GM12872 (cell line): ENCODE measurements around the gene DNAH11.

Experiments used
- TF ChIP-seq, protein P1 (sequence below): IDR thresholded peaks from 3 replicates; pipeline ENCODE4 v1.5.1; 2011; ENCODE audit warnings: low read depth, mild to moderate bottlenecking, low read length, moderate library complexity; ENCODE audit not compliant: insufficient read depth

The DNAH11 gene, protein sequence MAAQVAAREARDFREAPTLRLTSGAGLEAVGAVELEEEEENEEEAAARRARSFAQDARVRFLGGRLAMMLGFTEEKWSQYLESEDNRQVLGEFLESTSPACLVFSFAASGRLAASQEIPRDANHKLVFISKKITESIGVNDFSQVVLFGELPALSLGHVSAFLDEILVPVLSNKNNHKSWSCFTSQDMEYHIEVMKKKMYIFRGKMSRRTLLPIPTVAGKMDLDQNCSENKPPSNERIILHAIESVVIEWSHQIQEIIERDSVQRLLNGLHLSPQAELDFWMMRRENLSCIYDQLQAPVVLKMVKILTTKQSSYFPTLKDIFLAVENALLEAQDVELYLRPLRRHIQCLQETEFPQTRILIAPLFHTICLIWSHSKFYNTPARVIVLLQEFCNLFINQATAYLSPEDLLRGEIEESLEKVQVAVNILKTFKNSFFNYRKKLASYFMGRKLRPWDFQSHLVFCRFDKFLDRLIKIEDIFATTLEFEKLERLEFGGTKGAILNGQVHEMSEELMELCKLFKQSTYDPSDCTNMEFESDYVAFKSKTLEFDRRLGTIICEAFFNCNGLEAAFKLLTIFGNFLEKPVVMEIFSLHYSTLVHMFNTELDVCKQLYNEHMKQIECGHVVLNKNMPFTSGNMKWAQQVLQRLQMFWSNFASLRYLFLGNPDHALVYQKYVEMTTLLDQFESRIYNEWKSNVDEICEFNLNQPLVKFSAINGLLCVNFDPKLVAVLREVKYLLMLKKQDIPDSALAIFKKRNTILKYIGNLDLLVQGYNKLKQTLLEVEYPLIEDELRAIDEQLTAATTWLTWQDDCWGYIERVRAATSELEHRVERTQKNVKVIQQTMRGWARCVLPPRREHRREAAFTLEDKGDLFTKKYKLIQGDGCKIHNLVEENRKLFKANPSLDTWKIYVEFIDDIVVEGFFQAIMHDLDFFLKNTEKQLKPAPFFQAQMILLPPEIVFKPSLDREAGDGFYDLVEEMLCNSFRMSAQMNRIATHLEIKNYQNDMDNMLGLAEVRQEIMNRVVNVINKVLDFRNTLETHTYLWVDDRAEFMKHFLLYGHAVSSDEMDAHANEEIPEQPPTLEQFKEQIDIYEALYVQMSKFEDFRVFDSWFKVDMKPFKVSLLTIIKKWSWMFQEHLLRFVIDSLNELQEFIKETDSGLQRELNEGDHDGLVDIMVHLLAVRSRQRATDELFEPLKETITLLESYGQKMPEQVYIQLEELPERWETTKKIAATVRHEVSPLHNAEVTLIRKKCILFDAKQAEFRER (N-terminal part only)

DNA sequence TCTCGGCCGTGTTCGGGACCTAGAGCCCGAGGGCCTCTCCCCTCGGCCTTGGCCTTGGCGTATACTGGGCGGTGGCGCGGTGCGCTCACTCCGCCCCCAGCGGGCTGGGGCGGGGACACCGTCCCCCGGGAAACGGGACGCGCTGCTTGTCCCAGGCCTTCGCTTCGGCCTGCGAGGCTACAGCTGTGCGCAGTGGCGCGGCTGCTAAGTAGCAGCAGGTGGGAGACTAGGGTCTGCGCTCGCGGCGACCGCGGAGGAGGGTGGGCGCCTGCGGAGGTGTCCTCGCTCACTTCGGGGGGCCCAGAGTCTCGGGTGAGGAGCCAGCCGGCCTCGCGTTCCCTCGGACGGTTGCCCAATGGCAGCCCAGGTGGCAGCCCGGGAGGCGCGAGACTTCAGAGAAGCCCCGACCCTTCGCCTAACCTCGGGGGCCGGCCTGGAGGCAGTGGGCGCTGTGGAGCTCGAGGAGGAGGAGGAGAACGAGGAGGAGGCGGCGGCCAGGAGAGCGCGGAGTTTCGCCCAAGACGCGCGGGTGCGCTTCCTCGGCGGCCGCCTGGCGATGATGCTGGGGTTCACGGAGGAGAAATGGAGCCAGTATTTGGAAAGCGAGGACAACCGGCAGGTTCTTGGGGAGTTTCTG is at the start of gene DNAH11:
DNAH11 (plus strand) TSS at position 149 of the 637 bp plus-strand sequence; CDS start at position 356, 207 bp downstream.
- TF ChIP-seq, protein P1, sequence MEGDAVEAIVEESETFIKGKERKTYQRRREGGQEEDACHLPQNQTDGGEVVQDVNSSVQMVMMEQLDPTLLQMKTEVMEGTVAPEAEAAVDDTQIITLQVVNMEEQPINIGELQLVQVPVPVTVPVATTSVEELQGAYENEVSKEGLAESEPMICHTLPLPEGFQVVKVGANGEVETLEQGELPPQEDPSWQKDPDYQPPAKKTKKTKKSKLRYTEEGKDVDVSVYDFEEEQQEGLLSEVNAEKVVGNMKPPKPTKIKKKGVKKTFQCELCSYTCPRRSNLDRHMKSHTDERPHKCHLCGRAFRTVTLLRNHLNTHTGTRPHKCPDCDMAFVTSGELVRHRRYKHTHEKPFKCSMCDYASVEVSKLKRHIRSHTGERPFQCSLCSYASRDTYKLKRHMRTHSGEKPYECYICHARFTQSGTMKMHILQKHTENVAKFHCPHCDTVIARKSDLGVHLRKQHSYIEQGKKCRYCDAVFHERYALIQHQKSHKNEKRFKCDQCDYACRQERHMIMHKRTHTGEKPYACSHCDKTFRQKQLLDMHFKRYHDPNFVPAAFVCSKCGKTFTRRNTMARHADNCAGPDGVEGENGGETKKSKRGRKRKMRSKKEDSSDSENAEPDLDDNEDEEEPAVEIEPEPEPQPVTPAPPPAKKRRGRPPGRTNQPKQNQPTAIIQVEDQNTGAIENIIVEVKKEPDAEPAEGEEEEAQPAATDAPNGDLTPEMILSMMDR: no peak

DNA sequence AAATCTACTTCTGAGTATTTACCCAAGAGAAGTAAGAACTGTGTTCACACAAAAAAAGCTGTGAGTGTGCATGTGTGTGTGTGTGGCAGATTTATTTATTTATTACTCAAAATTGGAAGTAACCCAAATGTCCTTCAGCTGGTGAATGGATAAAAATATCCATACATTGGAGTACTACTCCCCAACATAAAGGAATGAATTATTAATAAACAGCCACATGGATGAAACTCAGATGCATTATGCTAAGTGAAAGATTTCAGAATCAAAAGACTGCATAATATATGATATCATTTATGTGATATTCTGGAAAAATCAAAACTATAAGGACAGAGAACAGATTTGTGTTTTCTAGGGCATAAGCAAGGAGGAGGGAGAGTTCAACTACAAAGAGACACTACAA is 47.1 kb upstream of the DNAH11 start:
- TF ChIP-seq, protein P1: no peak

DNA sequence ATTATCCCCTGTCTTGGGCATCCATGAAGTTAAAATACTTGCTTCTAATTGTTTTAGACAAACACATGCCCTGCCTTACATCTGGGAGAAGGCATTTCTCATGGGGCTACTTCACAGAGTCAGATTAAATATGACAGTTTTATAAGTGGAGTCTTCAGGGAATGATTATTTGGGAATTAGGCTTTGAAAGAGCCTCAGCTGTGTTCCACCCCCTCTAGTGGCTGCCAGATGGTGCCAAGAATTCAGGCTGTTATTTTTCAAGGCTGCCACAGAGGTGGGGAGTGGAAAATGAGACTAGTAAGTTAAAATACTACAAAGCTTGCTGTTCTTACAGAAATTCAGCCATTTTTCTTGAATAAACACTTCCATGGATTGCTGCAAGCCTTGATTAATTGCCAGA is 45.8 kb upstream of the DNAH11 start:
- TF ChIP-seq, protein P1: no peak

DNA sequence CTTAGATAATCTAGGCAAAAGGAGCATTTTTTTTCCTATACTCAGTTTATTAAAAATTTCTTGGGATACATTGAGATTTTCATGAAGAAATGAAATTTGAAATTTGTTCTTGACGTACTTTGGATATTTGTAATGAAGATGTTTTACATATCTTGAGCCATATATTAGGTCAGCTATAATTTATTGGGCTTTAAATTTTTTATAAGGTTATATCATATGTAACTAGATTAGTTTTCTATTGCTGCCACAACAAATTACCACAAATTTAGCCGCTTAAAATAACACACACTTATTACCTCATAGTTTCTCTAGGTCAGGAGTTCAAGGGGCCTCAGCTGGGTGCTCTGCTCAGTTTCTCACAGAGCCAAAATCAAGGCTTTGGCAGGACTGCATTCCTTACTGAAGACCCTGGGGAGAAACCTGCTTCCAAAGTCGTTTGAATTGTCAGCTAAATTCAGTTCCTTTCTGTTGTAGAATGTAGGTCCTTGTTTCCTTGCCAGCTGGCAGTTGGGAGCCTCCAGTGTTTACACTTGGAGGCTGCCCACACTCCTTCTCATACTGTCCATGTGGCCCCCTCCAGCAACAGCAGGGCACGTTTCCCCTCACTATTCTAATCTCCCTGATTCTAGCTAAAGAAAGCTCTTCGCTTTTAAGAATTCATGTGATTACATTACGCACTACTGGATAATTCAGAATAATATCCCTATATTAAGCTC is 42.6 kb upstream of the DNAH11 start:
- TF ChIP-seq, protein P1: no peak

DNA sequence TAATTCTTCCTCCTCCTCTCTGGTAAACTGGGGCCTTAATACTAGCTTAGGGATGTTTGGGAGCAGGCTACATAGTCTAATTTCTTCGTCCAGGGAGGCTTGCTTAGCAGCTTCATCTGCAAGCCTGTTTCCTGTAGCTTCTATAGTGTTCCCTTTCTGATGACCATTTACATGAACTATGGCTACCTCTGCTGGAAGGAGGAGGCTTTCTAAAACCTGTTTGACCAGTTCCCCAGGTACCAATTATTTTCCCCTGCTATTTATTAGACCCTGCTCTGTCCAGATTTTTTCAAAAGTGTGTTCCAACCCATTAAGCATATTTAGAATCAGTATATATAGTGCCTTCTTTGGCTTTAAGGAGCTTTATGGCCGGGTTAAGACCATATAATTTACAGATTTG is 38.8 kb upstream of the DNAH11 start:
- TF ChIP-seq, protein P1: no peak

DNA sequence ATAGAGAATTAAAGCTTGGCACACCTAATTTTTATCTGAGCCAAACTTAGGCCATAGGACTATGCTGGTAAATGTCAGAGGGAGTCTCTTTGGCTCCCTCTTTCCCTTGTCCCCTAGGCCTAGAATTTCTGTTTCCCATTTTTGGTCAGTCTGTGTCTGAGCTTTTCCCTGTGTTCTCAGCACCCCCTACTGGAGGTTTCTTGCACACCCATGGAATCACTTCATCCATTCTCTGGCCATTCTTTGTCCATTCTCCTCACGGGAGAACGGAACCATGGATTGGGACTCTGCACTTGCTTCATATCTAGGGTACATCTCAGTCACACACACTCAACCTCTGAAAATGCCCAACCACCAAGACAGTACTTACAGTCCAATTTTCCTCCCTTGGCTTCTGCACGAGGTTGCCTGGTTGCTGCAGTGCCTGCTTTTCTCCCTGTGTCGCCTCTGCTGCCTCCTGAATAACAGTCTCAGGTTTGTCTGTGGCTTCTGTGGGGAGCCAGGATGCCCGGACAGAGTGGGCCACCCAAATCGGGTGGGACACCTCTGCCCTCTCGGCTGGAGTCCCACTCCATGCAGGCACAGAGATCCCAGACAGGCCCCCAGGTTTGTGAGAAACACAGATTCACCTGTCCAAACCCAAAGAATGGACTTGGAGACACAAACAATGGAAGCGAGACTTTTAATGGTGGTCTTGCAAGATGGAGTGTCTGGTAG is 35.1 kb upstream of the DNAH11 start:
- TF ChIP-seq, protein P1: peak; percentile 79
